ENCODE measurements around the gene CD300LG.
A peak's percentile ranks its signal among the peaks of the same experiment; 100 is the strongest.
"Not testable (repeated sequence)": the region's sequence is repeated elsewhere in the genome, so short reads cannot be mapped to it uniquely, and the experiment has no call there.

CD300LG gene

DNA sequence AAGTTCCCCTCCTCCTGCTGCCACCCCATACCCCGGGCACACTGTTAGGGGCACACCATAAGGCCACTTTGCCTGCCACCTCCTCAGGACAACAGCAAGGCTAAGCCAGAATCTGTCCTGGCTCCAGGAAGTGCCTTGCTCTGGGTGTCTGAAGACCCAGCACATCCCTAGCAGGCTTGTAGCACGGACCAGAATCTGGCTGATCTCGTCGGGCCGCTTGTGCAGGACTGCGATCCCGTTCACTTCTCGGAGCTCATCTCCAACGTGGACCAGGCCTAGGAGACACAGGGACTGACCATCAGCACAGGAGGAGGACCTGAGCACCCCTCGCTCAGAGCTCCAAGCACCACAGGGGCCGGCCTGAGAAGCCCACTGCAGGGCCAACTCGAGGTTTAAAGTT is 21.4 kb upstream of the CD300LG start:
- no peak for DNase-seq (ENCODE audit: low spot score)

DNA sequence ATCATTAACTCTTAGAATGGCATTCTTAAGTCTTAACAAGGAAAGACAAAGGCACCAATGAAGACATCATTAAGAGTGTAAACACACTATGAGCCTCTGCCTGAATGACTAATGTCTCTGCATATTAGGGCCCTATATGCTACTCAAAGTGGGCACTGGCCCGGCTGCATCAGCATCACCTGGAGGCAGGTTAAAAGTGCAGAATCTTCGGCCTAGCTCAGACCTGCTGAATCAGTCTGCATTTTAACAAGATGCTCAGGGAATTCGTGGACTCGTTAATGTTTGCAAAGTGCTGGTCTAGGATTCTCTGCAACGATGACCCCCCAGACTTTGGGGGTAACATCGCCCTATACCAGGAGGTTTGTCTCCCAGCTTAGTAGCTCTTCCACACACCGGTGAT is 20.8 kb upstream of the CD300LG start:
- no peak for DNase-seq (ENCODE audit: low spot score)

DNA sequence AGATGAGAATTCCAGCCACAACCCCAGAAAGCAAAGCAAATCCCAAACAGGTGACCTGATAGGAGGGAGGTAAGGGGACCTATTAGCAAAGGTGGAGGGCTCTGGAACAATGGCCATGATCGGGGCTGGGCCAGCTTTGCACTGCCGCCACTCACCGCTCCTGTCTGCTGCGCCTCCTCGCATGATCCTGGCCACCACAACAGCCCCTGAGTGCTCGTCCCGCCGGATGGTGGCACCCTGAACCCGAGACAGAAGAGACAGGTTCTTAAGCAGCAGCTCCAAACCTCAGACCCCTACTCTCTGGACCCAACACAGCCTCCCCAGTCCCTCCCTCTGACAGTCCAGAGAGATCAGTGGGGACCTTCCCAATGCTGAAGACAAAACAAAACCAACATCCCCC is 19.4 kb upstream of the CD300LG start:
- DNase-seq (ENCODE audit: low spot score): no peak

DNA sequence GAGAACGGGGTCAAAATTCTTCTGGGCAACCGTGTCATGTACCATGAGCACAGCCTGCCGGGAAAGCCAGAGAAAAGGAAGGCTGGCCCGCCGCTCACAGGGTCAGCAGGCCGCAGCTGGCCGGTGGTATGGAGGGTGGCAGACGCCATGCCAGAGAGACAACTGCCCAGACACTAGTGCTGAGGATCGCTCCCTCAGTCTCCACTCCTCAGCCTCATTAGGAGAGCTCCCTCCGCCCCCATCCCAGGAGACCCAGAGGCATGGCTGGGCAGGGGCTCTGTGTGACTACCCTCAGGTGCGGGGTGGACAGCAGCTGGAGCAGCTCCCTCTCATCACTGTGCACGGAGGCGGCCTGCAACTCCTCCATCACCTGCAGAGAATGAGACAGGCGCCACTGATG is 17.2 kb upstream of the CD300LG start:
- DNase-seq (ENCODE audit: low spot score): no peak

DNA sequence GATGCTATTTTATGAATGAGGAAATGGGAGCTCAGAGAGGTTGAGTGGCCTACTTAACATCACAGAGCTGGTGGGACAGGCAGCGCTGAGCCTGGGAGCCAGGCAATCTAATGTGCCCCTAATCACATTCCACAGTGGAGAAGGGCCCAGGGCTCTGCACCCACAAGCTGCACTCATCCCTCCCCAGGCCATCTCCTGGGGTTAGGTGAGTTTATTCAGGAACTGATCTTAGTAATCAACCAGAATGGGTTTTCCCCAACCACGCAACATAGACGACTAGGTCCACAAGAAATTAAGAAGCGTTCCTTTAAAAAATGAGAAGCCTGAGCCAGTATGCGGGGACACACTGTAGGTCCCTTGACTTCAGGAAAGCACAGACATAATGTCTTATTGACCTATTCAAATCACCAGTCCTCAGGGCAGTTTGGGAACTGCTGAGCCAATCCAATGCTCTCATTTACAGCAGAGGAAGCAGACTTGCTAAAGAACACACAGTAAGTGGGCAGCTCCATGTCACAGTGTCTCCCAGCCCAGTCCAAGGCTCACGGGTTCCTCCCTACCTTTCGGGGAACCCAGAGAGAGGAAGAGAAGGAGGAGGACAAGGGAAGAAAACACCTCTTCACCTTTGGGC is 16.4 kb upstream of the CD300LG start:
- DNase-seq (ENCODE audit: low spot score): no peak

DNA sequence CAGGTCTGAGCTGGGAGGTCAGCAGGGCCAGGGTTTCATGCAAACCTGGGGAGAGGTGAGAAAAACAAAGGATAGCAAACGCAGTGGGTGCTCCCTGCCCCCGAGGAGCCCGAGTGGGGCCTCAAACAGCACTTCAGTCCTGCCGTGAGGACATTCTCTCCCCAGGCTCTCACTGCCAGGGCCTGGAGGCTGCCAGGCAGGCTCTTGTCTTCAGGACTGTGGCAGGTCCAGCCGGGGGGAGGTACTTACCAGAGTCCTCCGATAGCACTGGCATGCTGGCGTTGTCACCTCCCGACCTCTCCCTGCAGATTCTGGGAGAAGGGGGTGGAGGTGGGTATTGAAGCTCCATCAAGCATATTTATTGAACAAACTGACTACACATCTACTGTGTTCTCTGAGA is 15.3 kb upstream of the CD300LG start:
- DNase-seq (ENCODE audit: low spot score): no peak

DNA sequence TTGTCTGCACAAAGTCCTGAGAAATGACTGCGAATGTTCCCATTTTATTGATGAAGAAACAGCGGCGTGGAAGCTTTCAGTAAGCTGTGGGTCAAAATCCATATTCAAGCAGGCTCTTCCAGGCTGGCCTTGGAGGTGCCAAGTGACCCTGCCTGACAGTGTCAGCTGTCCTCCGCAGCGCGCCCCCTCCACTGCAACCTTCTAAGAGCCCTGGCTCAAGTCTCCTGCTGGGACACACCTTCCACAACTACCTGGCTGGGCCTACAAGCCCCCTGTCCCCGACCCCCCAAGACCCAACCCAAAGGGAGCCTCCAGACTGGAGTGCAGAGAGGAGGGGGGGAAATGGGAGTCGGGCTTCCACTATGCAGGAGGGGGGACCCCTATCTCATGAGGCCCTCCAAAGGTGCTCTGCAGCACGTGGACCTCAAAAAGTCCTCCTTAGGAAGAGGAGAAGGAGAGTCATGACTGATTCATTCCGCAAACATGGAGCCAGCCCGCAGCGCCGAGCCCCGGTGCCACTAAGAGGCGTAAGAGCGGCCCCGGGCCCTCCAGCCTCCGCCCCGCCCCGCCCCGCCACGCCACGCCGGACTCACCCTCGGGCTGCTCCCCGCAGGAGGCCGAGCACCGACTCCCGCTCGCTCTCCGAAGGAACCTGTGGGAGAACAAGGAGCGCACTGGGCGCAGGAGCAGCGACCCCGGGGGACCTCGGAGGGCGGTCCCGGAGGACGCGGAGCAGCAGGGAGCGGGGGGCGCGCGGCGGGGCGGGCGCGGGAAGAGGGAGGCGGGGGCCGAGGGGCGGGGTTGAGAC is 14.6 kb upstream of the CD300LG start:
- peak; percentile 16 for DNase-seq (ENCODE audit: low spot score)

DNA sequence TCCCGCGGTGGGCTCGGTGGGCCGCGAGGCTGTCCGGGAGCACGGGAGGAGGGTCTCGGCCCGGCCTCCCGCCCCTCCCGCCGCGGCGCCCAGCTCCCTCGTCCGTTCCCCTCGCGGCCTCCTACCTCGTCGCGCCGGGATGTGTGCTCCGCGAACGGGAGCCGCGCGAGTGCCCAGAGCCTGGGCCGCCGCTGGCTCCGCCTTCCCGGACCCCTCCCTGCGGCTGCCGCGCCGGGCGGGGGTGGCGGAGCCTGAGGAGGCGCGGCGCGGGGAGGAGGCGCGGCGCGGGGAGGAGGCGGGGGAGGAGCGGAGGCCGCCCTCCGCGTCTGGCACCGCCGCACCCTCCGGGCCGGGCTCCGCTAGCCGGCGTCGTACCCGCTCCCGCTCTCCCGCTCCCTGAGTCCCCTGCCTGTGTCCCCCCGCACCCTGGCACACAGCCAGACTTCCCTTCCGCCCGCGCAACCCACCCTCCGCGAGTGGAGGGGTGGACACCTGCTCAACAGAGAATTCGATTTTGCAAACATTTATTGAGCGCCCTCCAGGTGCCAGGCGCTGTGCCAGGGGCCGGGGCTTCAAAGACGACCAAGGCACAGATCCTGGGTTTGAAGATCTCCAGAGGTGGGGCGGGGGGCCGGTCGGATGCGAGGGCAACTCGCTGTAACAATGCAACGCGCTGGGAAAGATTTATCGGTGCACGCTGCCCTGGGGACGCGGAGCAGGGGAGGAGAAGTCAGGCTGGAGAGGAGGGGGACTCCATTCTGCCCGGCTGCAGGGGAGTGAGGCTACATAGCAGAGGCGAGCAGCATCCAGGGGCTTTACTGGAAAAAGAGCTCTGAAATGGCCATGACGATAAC is 13.8 kb upstream of the CD300LG start, which contains the start of gene MPP3:
MPP3 (minus strand) TSS at position 171 of the 854 bp plus-strand sequence. CDS start 1,240 bp downstream, outside the sequence.
- peak; percentile 49 for DNase-seq (ENCODE audit: low spot score)

DNA sequence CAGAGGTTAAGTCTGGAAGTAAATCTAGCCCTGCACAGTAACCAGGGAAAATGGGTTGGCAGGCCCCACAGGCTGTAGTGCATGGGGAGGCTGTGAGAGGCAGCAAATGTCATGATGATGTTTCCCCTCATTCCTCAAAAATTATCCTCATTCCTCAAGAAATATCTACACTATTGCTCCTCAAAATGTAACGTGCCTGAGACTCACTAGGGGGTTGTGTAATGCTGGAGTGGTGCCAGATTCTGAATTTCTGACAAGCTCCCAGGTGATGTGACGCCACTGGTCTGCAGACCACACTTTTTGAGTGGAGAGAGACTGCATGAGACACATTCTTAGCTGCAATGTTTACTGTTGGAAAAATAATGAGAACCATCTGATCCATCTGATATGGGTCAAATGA is 12.9 kb upstream of the CD300LG start:
- DNase-seq (ENCODE audit: low spot score): no peak

DNA sequence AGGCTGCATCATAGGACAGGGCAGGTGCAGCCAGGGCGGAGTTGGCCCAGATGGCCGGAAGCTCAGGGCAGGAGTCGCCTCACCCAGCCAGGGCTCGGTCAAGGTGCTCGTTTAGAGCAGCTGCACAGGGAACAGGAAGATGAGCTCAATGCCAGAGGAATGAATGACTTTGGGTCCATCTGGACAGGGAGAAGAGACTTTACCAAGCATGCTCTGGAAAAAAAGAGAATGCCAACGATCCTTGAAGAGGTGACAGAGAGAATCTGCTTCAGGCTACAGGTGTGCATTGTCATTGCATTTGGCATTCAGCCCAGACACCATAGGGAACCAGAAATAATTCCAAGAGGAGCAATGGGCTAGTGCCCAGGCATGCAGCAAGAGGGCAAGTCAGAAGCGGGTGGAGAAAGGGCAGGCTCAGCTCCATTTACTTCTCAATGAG is 7.3 kb upstream of the CD300LG start:
- no peak for DNase-seq (ENCODE audit: low spot score)

DNA sequence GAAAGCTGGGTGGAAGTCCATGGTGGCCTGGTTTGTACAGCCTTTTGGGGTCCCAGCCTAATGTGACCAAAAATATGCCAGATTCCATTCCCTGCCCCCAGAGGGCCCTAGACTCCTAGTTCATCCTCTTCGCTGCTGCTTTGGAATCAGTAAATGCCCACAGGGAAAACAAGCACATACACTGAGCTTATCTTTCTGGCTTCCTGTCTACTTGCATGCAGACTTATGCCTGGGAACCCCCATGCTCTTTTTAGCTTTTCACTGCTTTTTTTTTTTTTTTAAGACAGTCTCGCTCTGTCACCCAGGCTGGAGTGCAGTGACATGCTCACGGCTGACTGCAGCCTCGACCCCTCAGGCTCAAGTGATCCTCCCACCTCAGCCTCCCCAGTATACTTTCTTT is 6.2 kb upstream of the CD300LG start:
- DNase-seq (ENCODE audit: low spot score): no peak

DNA sequence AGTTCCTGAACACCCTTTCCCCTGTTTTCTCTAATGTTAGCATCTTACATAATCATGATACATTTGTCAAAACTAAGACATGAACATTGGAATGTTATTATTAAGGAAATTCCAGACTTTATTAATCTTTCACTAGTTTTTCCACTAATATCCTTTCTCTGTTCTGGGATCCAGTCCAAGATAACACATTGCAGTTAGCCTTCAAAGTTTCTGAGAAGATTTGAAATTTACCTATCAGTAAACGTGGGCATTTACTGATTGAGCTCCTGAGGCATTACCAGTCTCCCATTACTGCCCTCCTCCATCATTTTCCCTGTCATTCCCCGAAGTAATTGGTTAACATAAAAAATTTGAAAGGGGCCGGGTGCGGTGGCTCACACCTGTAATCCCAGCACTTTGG is 5.7 kb upstream of the CD300LG start:
- no peak for DNase-seq (ENCODE audit: low spot score)

DNA sequence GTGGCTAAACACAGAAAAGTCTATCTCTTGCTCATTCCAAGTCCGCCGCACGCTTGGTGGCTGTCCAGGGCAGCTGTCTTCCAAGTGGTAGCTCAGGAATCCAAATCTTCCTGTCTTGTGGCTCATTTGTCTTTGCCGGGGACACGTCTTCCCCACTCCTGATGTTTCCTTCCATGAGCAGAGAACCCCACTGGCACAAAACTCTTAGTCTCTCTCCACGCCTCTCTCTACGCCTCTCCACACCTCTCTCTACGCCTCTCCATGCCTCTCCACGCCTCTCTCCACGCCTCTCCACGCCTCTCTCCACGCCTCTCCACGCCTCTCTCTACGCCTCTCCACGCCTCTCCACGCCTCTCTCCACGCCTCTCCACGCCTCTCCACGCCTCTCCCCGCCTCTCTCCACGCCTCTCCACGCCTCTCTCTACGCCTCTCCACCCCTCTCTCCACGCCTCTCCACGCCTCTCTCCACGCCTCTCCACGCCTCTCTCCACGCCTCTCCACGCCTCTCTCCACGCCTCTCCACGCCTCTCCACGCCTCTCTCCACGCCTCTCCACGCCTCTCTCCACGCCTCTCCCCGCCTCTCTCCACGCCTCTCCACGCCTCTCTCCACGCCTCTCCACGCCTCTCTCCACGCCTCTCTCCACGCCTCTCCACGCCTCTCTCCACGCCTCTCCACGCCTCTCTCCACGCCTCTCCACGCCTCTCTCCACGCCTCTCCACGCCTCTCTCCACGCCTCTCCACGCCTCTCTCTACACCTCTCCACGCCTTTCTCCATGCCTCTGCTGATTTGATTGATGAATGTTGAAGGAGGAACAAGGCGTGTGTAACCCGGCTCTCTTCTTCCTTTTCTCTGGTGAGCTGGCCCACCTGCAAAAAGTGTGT is 4.6 kb upstream of the CD300LG start:
- DNase-seq (ENCODE audit: low spot score): not testable (repeated sequence)

DNA sequence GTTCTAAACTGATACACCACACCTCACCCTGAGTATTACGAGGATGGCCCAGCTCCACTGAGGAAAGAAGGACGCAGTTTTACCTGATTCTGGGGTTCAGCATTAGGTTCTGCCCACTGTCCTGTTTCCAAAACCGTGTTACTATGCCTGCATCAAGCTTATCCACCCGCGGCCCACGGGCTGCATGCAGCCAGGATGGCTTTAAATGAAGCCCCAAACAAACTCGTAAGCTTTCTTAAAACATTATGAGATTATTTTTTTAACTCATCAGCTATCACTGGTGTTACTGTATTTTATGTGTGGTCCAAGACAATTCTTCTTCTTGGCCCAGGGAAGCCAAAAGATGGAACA is 4.0 kb upstream of the CD300LG start:
- no peak for DNase-seq (ENCODE audit: low spot score)

DNA sequence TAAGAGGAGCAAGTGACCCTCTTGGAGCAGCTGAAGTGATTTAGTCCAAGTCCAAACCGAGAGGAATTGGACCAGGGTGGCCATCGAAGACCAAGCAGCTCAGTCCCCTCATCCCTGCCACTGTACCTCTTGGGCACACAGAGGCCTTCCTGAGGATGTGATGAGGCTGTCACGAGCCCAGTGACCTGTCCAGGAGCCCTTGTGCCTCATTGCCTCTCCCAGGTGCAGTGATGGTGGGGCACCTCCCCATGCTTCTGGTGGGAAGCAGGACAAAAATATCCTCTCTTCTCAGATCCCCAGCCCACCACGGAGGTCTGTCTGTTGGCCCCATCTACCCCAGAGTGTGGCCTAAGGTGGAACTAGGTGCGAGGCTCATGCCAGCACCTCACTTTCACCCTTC is 2.7 kb upstream of the CD300LG start:
- no peak for DNase-seq (ENCODE audit: low spot score)

DNA sequence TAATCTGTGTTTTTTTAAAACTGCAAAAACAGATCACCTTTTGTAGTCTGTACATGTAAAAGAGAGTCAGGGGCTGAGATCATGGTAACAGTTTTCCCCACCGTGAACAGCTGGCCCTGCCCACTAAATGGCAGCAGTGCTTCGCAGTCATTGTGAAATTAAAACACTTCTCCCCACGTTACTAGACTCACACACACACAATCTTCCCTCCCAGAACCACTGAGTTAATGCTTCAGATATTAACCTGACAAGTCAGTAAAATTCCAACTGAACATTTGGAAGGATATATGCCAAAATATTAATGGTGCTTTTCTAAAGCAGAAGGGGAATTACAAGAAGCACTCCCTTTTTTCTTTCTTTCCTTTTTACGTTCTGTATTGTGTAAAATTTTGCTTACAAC is 1.2 kb upstream of the CD300LG start:
- DNase-seq (ENCODE audit: low spot score): no peak

DNA sequence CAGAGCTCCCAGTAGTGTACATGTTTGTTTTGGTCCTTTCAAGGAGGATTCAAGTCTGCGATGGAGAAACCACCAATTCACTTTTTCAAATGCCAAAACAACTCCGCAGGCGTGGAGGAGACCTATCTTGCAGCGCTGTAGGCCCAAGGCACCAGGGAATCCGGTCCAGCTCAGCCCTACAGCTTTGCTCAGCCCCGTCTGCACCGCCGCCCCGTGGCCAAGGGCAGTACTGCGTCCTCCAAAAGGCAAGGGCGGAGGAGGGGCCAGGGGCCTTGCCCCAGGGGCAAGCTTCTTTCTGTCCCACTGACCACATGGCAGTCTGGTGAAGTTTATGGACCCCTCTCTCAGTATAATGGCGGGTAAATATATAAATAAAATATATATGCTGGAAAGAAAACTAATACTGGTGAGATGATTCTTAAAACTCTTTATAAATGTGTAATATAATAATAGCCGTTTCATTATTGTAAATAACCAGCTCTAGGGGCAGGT is 709 bp upstream of the CD300LG start:
- DNase-seq (ENCODE audit: low spot score): peak; percentile 85

DNA sequence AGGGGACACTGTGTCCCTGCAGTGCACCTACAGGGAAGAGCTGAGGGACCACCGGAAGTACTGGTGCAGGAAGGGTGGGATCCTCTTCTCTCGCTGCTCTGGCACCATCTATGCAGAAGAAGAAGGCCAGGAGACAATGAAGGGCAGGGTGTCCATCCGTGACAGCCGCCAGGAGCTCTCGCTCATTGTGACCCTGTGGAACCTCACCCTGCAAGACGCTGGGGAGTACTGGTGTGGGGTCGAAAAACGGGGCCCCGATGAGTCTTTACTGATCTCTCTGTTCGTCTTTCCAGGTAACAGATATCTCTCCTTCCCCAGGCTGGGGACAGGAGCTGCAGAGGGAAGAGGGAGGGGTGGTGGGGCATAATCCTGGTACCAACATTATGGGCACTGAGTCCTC is 1.6 kb downstream of the CD300LG start:
- DNase-seq (ENCODE audit: low spot score): no peak

DNA sequence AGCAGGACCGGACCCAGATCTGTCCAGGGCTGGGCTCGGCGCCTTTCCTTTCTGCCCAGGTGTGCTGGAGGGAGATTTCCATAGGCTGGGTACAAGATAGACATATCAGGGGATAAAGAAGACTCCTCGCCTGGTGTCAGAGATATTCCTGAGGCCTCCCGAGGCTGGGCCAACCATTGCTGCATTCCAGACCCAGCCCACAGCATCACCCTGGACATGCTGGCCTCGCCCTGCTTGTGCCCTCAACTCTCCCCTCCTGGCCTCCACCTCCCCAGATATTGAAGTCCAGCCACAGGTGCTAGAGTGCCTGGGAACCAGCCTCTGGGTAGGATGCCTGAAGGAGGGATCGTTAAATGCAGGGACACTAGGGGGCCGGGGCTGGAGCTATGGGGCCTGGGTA is 2.1 kb downstream of the CD300LG start:
- DNase-seq (ENCODE audit: low spot score): no peak

DNA sequence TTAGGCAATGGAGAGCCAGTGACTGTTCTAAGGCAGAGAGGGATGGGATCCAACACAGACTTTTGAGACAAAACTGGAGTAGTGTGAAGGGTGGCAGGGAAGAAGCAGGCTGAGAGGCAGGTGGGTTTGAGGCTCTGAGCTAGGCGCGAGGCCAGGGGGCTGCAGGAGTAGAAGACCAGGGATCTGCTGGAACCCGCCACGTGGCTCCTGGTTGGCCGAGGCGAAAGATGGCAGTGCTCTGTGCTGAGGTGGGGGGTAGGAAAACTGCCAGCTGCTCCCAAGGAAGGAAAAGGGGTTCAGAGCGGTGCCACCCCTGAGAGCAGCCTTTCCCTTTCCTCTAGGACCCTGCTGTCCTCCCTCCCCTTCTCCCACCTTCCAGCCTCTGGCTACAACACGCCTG is 5.6 kb downstream of the CD300LG start:
- no peak for DNase-seq (ENCODE audit: low spot score)

DNA sequence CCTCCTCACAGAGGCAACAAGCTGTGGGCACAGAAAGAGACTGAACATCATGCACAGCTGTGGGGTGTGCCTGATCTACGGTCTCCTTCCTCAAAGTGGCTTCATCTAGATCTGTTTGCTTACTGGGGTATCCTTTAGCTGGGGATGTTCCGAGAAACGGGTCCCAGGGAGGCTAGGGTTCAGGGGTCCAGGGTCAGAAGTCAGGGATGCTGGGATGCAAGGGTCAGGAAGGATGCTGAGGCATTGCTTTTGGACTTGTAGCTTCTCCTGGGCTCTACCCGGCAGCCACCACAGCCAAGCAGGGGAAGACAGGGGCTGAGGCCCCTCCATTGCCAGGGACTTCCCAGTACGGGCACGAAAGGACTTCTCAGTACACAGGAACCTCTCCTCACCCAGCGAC is 6.6 kb downstream of the CD300LG start:
- no peak for DNase-seq (ENCODE audit: low spot score)

DNA sequence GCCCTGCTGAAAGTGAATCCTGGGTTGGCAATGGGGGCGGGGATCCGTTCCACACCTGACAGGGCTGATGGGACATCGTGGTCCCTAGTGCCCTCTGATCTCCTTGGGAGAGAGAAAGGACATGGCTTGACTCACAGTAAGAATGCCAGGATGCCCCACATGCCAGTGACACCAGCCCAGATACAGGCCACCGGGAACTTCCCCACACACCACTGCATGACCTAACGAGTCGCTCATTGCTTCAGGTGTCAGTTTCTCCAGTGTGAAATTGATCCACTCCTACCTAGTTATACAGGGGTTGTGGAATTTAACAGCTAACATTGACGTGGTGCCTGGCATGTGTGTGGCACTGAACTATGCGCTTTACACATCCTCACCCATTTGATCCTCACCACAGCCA is 7.5 kb downstream of the CD300LG start:
- no peak for DNase-seq (ENCODE audit: low spot score)

Data from germinal center (tissue), 1 donor.